AG04449 (cell line): ENCODE results near the gene DMAC2.
A peak's percentile ranks its signal among the peaks of the same experiment; 100 is the strongest.

Source experiments
- CTCF ChIA-PET: fragments of 350-600 bp; formaldehyde crosslinking; extraction: SDS; loops from one replicate; lab custom pipeline; 2021; ENCODE audit warnings: antibody characterized with exemption; lab: Yijun Ruan, JAX
- POLR2A ChIA-PET: fragments of 400-600, 350-600 bp; formaldehyde crosslinking; extraction: SDS; loops from one replicate; lab custom pipeline; 2020; ENCODE audit warnings: antibody characterized with exemption, inconsistent platforms; lab: Yijun Ruan, JAX
- DNase-seq: peaks from one replicate; pipeline ENCODE4 v3.0.0-alpha.2; 2010; ENCODE audit warnings: low read depth, low spot score
- H3K4me3 ChIP-seq: 2 replicates; pipeline ENCODE4 v1.5.1; 2011; ENCODE audit warnings: low read depth, mild to moderate bottlenecking, control low read depth, low read length
- CTCF ChIP-seq: IDR thresholded peaks from one replicate; pipeline ENCODE4 v1.5.1; 2011; ENCODE audit warnings: mild to moderate bottlenecking, moderate library complexity, low read length, control low read depth, inconsistent platforms; ENCODE audit not compliant: insufficient read depth; ENCODE audit errors: missing control alignments

DMAC2 gene

DNA sequence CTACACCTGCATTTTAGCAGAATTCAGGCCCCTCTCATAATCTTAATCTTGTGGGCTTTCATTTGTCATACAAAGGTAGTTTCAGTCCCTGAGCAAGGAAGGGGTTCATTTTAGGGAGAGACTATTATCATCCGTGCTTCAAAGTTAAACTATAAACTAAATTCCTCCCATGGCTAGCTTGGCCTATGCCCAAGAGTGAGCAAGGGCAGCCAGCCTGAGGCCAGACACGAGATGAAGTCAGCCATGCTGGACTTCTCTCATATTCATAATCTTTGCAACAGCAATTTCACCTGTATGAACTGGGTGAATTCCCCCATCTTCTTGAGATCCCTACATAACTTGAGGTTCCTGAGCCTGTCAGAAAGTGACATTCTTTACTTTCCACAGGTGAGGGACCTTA is 16.2 kb upstream of the DMAC2 start:
- TF ChIP-seq CTCF: no peak
- POLR2A ChIA-PET: no interaction called here
- DNase-seq: no peak
- H3K4me3 ChIP-seq: no peak overlapping the region
- CTCF ChIA-PET: interaction anchor here (0.6 to 3.4 kb wide), 9 partner anchors 7 to 339 kb away, joined by 3 to 21 read pairs (median 4); partner anchors contain the start of gene ERICH4

DNA sequence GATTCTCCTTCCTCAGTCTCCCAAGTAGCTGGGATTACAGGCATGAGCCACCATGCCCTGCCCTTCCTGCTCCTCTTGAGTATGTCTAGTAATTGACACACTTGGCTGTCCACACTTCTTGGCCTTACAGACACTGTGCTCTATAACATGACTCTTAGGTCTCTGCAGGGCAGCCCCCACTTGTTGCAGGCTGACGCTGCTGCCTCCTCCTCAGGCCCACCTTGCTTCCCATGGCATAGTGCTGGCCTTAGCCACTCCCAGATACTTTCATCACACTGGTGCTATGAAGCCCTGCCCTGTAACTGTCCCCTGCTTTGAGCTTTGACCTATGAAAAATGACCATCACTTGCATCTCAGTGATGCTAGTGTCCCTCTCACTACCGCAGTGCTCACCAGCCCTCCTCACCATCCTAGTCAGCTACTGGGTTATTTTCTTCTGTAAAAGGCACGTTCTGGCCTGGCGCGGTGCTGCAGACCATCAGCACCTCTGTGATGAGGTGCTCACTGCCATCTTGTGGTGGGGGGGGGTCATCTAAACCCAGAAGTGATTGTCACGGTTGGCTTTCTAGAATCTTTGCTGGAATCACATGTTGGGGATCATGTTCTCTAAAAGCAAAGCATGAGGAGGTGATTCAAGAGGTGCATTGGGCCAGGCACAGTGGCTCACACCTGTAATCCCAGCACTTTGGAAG is 13.0 kb upstream of the DMAC2 start:
- H3K4me3 ChIP-seq: no peak overlapping the region
- no peak for DNase-seq
- no peak for TF ChIP-seq CTCF
- POLR2A ChIA-PET: no interaction called here
- CTCF ChIA-PET: interaction anchor here (1.1 to 11.4 kb wide), 3 partner anchors 12 to 117 kb away, joined by 3 to 255 read pairs (median 69); partner anchors contain the start of genes CEACAM21, DMAC2 and ERICH4

DNA sequence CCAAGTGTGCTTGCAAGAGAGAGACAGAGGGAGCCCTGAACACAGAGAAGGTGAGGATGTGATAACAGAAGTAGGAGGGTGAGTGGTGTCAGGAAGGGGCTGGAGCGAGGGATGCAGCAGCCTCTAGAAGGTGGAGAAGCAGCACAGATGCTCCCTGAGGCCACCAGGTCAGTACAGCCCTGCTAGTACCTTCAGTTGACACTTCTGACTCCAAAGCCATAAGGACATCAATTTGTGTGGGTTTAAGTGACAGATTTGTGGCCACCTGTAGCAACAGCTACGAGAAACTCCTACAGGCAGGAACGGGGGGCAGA is 10.1 kb upstream of the DMAC2 start:
- POLR2A ChIA-PET: no interaction called here
- TF ChIP-seq CTCF: no peak
- CTCF ChIA-PET: interaction anchor here (1.0 to 11.4 kb wide), 18 partner anchors 8 to 149 kb away, joined by 3 to 255 read pairs (median 10); partner anchors contain the start of genes CEACAM21, DMAC2 and ERICH4
- DNase-seq: no peak
- H3K4me3 ChIP-seq: no peak overlapping the region

- H3K4me3 ChIP-seq: peak overlapping the region; percentile 43
- ChIA-PET POLR2A (interaction anchor here (0.7 kb wide), 1 partner anchor 12 kb away, joined by 3 read pairs; no protein-coding TSS in a partner anchor), CTCF (interaction anchor here (0.6 to 11.4 kb wide), 27 partner anchors 8 to 1339 kb away, joined by 3 to 255 read pairs (median 5); partner anchors contain the start of genes CEACAM21, DMAC2 and ERICH4)
- no peak for DNase-seq
- TF ChIP-seq CTCF: peak; percentile 99
These were observed 9.6 kb upstream of the DMAC2 start for GRCh38 chr19:41449079-41449864.

- POLR2A ChIA-PET: no interaction called here
- DNase-seq: no peak
- TF ChIP-seq CTCF: no peak
- CTCF ChIA-PET: interaction anchor here (0.7 to 11.4 kb wide), 9 partner anchors 7 to 149 kb away, joined by 3 to 255 read pairs (median 21); partner anchors contain the start of genes CEACAM21, DMAC2 and ERICH4
- no peak overlapping the region for H3K4me3 ChIP-seq
These were observed 8.1 kb upstream of the DMAC2 start for GRCh38 chr19:41447732-41448332.
